NB4 (cell line): ENCODE data around the gene SLC41A3.

ENCODE experiments used
- CTCF ChIP-seq: IDR thresholded peaks from one replicate; pipeline ENCODE4 v1.5.1; 2012; ENCODE audit warnings: low read depth, low read length
- MAX ChIP-seq: IDR thresholded peaks from 2 replicates; pipeline ENCODE4 v1.6.1; 2011; ENCODE audit warnings: low read depth, low read length

GRCh38 chr3:126061301-126062032 is 22.5 kb downstream of the SLC41A3 start:
- TF ChIP-seq CTCF (no peak), MAX (no peak)
